PC-3 (cell line): ENCODE results near the gene GPR137B. TPM values are rescaled to one million over a fixed set of nuclear protein-coding genes. Genes with fewer than 3 reads are reported as not detected.

ENCODE experiments used
- ATAC-seq: fragments of 200-7000 bp; cut with Tn5 transposase; 2 replicates; pipeline ENCODE4 v1.9.1; 2020; ENCODE audit warnings: mild to moderate bottlenecking, moderate library complexity
- BruUV-seq: library from RNA; stranded (reverse); fragments of 400-500 nt; replicated peaks from 2 replicates; lab custom pipeline; 2021; lab: Mats Ljungman, UMichigan
- CTCF ChIA-PET: fragments of 300-600 bp; sonication (Branson Sonifier 250); formaldehyde crosslinking; loops from one replicate; lab custom pipeline; 2022; ENCODE audit warnings: antibody characterized with exemption; lab: Charles Lee
- POLR2A ChIA-PET: fragments of 300-600 bp; sonication (Branson Sonifier 250); formaldehyde crosslinking; loops from one replicate; lab custom pipeline; 2022; ENCODE audit warnings: antibody characterized with exemption; ENCODE audit not compliant: unreplicated experiment; lab: Charles Lee
- DNase-seq: peaks from one replicate; pipeline ENCODE4 v3.0.0-alpha.2; 2015
- H2AFZ ChIP-seq: fragments of 300-600 bp; sonication (generic); 2 replicates; pipeline ENCODE4 v1.6.0; 2016; ENCODE audit warnings: antibody characterized with exemption, low read length
- H3F3A ChIP-seq: fragments of 300-600 bp; sonication (generic); one replicate; pipeline ENCODE4 v1.6.0; 2017; ENCODE audit warnings: antibody characterized with exemption, low read length, control low read depth, mild to moderate bottlenecking; ENCODE audit not compliant: unreplicated experiment
- H3K27ac ChIP-seq: fragments of 300-600 bp; sonication (generic); 2 replicates; pipeline ENCODE4 v1.5.1; 2016; ENCODE audit warnings: mild to moderate bottlenecking, low read length
- H3K27me3 ChIP-seq: fragments of 300-600 bp; sonication (generic); 2 replicates; pipeline ENCODE4 v1.6.1; 2016; ENCODE audit warnings: low read length, mixed read lengths
- H3K36me3 ChIP-seq: fragments of 300-600 bp; sonication (generic); 2 replicates; pipeline ENCODE4 v1.6.1; 2016; ENCODE audit warnings: low read depth, mixed run types, low read length, mixed read lengths
- H3K4me1 ChIP-seq: fragments of 300-600 bp; sonication (generic); 2 replicates; pipeline ENCODE4 v1.5.1; 2016; ENCODE audit warnings: low read length; ENCODE audit not compliant: insufficient read depth
- H3K4me2 ChIP-seq: fragments of 300-600 bp; sonication (generic); 2 replicates; pipeline ENCODE4 v1.6.0; 2016; ENCODE audit warnings: low read length
- H3K4me3 ChIP-seq: fragments of 300-600 bp; sonication (generic); 2 replicates; pipeline ENCODE4 v1.5.1; 2016; ENCODE audit warnings: mild to moderate bottlenecking, low read length, mixed read lengths
- H3K79me2 ChIP-seq: fragments of 300-600 bp; sonication (generic); 2 replicates; pipeline ENCODE4 v1.6.1; 2017; ENCODE audit warnings: low read length, mixed read lengths
- H3K9ac ChIP-seq: fragments of 300-600 bp; sonication (generic); 2 replicates; pipeline ENCODE4 v1.6.0; 2016; ENCODE audit warnings: mild to moderate bottlenecking, low read length
- H3K9me2 ChIP-seq: fragments of 300-600 bp; sonication (generic); replicated peaks from 2 replicates; pipeline ENCODE4 v1.6.1; 2016; ENCODE audit warnings: mixed run types, low read length, mixed read lengths
- H3K9me3 ChIP-seq: fragments of 300-600 bp; sonication (generic); 2 replicates; pipeline ENCODE4 v1.6.1; 2016; ENCODE audit warnings: low read length, mixed read lengths
- H4K20me1 ChIP-seq: fragments of 300-600 bp; sonication (generic); 2 replicates; pipeline ENCODE4 v1.6.1; 2016; ENCODE audit warnings: low read length, mixed read lengths
- EZH2 ChIP-seq: fragments of 300-600 bp; sonication (generic); IDR thresholded peaks from one replicate; pipeline ENCODE4 v1.6.1; 2017; ENCODE audit warnings: antibody characterized with exemption, mild to moderate bottlenecking, low read length; ENCODE audit not compliant: unreplicated experiment
- EZH2phosphoT487 ChIP-seq: fragments of 300-600 bp; sonication (generic); IDR thresholded peaks from 2 replicates; pipeline ENCODE4 v1.6.1; 2018; ENCODE audit warnings: mild to moderate bottlenecking, antibody characterized with exemption, low read length, borderline replicate concordance
- intact Hi-C: fragments of 100-400 bp; cut with micrococcal nuclease; formaldehyde crosslinking; loops from 2 replicates; pipeline ENCODE4 v1.9.0; 2023
- total RNA-seq: library from RNA; depleted of rRNA; stranded (reverse); fragments of >200 nt; gene quantifications from 2 replicates; pipeline ENCODE4 v1.2.3, GENCODE V29; 2014
- TF ChIP-seq, protein P1 (sequence below): fragments of 300-600 bp; sonication (generic); conservative IDR thresholded peaks from 2 replicates; pipeline ENCODE4 v1.5.1; 2017; ENCODE audit warnings: antibody characterized with exemption, low read depth, mild to moderate bottlenecking, low read length

GPR137B gene
- total RNA-seq, 1 experiment from 2014 or later: 2.3 TPM

DNA sequence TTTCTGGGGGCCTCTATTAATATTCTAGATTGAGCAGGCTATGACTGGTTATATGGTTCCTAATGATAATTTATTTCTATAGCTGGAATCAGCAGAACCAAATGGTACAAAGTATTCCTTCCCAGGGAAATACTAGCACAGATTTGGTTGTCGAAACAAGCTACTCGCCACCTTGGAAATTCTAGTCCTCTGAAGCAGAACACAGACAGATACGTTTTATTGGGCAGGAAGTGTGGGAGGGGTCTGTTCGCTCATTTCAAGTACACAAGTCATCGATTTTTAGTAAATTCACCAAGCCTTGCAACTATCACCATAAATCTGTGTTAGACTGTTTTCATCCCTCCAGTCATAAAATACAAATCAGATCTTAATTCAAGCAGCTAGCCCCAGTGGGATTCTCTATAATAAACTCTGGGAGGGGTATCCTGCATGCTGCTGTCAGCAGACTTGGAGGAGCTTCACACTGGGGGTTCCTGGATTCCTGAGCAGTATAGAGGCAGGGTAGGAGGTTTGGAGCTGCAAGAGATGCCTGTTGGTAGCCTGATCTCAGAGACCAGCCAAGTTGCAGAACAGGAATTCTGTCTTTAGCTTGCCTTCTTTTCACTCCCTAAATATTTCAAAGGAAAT is 9.8 kb upstream of the GPR137B start:
- intact Hi-C loops: no loop called here
- H4K20me1 ChIP-seq: no peaks in the 10 kb centered on the region
- no peak for ATAC-seq
- no peaks in the 10 kb centered on the region for H3K79me2 ChIP-seq
- H3K4me3 ChIP-seq: no peak overlapping the region
- H3K4me1 ChIP-seq: no peaks in the 10 kb centered on the region
- no peak overlapping the region for H3K9ac ChIP-seq
- no peak for DNase-seq
- POLR2A ChIA-PET: no interaction called here
- no peak overlapping the region for H3K27ac ChIP-seq
- CTCF ChIA-PET: no interaction called here
- TF ChIP-seq, protein P1, sequence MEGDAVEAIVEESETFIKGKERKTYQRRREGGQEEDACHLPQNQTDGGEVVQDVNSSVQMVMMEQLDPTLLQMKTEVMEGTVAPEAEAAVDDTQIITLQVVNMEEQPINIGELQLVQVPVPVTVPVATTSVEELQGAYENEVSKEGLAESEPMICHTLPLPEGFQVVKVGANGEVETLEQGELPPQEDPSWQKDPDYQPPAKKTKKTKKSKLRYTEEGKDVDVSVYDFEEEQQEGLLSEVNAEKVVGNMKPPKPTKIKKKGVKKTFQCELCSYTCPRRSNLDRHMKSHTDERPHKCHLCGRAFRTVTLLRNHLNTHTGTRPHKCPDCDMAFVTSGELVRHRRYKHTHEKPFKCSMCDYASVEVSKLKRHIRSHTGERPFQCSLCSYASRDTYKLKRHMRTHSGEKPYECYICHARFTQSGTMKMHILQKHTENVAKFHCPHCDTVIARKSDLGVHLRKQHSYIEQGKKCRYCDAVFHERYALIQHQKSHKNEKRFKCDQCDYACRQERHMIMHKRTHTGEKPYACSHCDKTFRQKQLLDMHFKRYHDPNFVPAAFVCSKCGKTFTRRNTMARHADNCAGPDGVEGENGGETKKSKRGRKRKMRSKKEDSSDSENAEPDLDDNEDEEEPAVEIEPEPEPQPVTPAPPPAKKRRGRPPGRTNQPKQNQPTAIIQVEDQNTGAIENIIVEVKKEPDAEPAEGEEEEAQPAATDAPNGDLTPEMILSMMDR: no peak
- no peak for TF ChIP-seq EZH2phosphoT487
- TF ChIP-seq EZH2: no peak
- H2AFZ ChIP-seq: no peak overlapping the region
- no TSS peak for BruUV-seq
- H3K36me3 ChIP-seq: no peaks in the 10 kb centered on the region
- peaks cover 11% of the 10 kb centered on the region; the same call in 1 of the 2 replicates for H3K27me3 ChIP-seq
- H3K9me3 ChIP-seq: no peaks in the 10 kb centered on the region
- no peaks in the 10 kb centered on the region for H3F3A ChIP-seq
- H3K4me2 ChIP-seq: no peak overlapping the region
- no peaks in the 10 kb centered on the region for H3K9me2 ChIP-seq

DNA sequence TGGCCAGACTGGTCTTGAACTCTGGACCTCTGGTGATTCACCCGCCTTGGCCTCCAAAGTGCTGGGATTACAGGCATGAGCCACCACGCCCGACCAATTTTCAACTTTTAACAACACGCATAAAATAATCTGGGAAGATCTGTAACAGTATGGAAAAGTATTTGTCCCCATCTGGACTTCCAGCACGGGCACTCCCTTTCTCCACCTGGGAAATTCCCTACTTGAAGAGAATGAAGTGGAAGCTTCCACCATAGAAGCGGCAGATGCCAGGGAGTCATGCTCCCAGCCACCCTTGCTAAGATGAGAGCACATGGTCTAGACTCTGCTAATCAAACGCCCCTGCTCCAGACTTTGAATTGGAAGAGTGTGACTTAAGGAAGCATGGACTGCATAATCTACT is 9.0 kb upstream of the GPR137B start:
- Histone ChIP-seq H4K20me1 (no peaks in the 10 kb centered on the region), H3K9me2 (no peaks in the 10 kb centered on the region), H3K9ac (no peak overlapping the region), H3K36me3 (no peaks in the 10 kb centered on the region), H3K79me2 (no peaks in the 10 kb centered on the region), H3K4me3 (no peak overlapping the region), H3K27ac (no peak overlapping the region), H3F3A (no peaks in the 10 kb centered on the region), H3K4me2 (no peak overlapping the region), H3K9me3 (no peaks in the 10 kb centered on the region), H2AFZ (no peak overlapping the region), H3K4me1 (no peaks in the 10 kb centered on the region), H3K27me3 (peaks cover 11% of the 10 kb centered on the region; the same call in 1 of the 2 replicates)
- intact Hi-C loops: no loop called here
- no TSS peak for BruUV-seq
- CTCF ChIA-PET: no interaction called here
- POLR2A ChIA-PET: no interaction called here
- DNase-seq: no peak
- no peak for ATAC-seq
- TF ChIP-seq, protein P1: no peak
- no peak for TF ChIP-seq EZH2phosphoT487
- TF ChIP-seq EZH2: no peak

DNA sequence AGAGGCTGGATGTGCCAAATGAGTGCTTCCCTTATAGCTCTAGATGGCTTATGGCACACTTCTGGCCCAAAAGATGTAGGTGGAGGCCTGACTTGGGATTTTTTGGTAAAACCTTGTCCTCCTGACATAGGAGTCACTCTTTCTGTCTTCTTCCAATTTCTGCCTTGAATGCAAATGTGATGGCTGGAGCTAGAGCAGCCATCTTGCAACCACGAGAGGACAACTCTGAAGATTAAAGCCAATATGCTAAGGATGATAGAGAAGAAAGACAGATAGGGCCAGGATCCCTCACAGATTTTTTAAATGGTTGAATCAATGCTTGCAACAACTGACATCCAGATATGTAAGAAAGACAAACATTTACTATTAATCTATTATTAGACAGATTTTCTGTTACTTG is 8.5 kb upstream of the GPR137B start:
- intact Hi-C loops: no loop called here
- DNase-seq (no peak), ATAC-seq (no peak)
- Histone ChIP-seq H3K9me2 (no peaks in the 10 kb centered on the region), H3K79me2 (no peaks in the 10 kb centered on the region), H3F3A (no peaks in the 10 kb centered on the region), H3K4me2 (no peak overlapping the region), H3K9ac (no peak overlapping the region), H3K9me3 (no peaks in the 10 kb centered on the region), H3K4me1 (no peaks in the 10 kb centered on the region), H3K36me3 (no peaks in the 10 kb centered on the region), H3K4me3 (no peak overlapping the region), H2AFZ (no peak overlapping the region), H3K27ac (no peak overlapping the region), H4K20me1 (no peaks in the 10 kb centered on the region), H3K27me3 (peaks cover 11% of the 10 kb centered on the region; the same call in 1 of the 2 replicates)
- TF ChIP-seq, protein P1: no peak
- TF ChIP-seq EZH2phosphoT487: no peak
- no peak for TF ChIP-seq EZH2
- ChIA-PET CTCF (no interaction called here), POLR2A (no interaction called here)
- no TSS peak for BruUV-seq
